CD4-positive, alpha-beta T cell treated with Interleukin-17A for 4 hours (primary cell): ENCODE data around the gene PRR5L.

Experiments
- DNase-seq: peaks from one replicate; pipeline ENCODE4 v3.0.0-alpha.2; 2020; ENCODE audit warnings: mixed read lengths

PRR5L gene

GRCh38 chr11:36295926-36296325 is at the start of gene PRR5L:
TSS of gene PRR5L (plus strand) at chr11:36296288. CDS start at chr11:36401122, 104,834 bp downstream.
- DNase-seq: no peak

- DNase-seq: no peak
Measured at GRCh38 chr11:36247493-36247892, 48.6 kb upstream of the PRR5L start.

- DNase-seq: no peak
Measured at GRCh38 chr11:36248436-36248835, 47.7 kb upstream of the PRR5L start.

GRCh38 chr11:36249246-36249645 is 46.8 kb upstream of the PRR5L start:
- DNase-seq: no peak

- DNase-seq: no peak
Measured at GRCh38 chr11:36251823-36252222, 44.3 kb upstream of the PRR5L start.

- no peak for DNase-seq
Measured at GRCh38 chr11:36253238-36253637, 42.9 kb upstream of the PRR5L start.

GRCh38 chr11:36254713-36255112 is 41.4 kb upstream of the PRR5L start:
- DNase-seq: no peak

GRCh38 chr11:36257351-36257750 is 38.7 kb upstream of the PRR5L start:
- DNase-seq: no peak

- DNase-seq: peak; percentile 7
Measured at GRCh38 chr11:36258730-36259360, 37.2 kb upstream of the PRR5L start.

GRCh38 chr11:36261094-36261493 is 35.0 kb upstream of the PRR5L start:
- DNase-seq: no peak

GRCh38 chr11:36264011-36264972 is 31.8 kb upstream of the PRR5L start:
- no peak for DNase-seq

- no peak for DNase-seq
Measured at GRCh38 chr11:36264973-36265344, 31.1 kb upstream of the PRR5L start.

- peak; percentile 66 for DNase-seq
Measured at GRCh38 chr11:36265793-36266628, 30.1 kb upstream of the PRR5L start.

GRCh38 chr11:36266767-36267166 is 29.3 kb upstream of the PRR5L start:
- DNase-seq: no peak

- DNase-seq: no peak
Measured at GRCh38 chr11:36268337-36268985, 27.6 kb upstream of the PRR5L start.

GRCh38 chr11:36270701-36271100 is 25.4 kb upstream of the PRR5L start:
- no peak for DNase-seq

GRCh38 chr11:36271794-36272407 is 24.2 kb upstream of the PRR5L start:
- no peak for DNase-seq

GRCh38 chr11:36273110-36273509 is 23.0 kb upstream of the PRR5L start:
- no peak for DNase-seq

- no peak for DNase-seq
Measured at GRCh38 chr11:36274414-36274813, 21.7 kb upstream of the PRR5L start.

GRCh38 chr11:36278531-36279282 is 17.4 kb upstream of the PRR5L start:
- DNase-seq: no peak

GRCh38 chr11:36280531-36280930 is 15.6 kb upstream of the PRR5L start:
- DNase-seq: no peak
